Measurements from ENCODE around the gene EBF3. TPM values are rescaled to one million over a fixed set of nuclear protein-coding genes. Genes with fewer than 3 reads are reported as not detected.

The EBF3 gene
- total RNA-seq, 4 donors from 2014 or later: 29.1 to 50.9 (median 43.9) TPM

DNA sequence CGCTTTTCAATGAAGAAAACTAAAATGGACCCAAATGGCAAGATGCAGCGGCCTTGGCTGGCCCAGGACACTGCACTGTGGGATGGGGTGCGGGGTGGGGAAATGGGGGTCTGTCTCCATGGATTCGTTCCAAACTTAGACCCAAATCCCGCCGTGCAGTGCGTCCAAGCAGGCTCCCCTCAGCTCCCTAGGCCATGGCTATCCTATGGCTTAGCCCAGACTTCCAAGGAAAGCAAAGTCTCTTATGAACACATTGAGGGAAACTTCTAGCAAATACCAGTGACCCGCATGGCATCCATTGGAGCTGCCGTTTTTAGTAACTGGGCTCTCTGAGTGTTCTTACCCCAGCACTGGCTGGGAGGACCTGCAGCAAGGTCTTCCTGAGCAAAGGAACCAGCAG lies 122.5 kb downstream of the EBF3 start:
- TF ChIP-seq, protein P1, sequence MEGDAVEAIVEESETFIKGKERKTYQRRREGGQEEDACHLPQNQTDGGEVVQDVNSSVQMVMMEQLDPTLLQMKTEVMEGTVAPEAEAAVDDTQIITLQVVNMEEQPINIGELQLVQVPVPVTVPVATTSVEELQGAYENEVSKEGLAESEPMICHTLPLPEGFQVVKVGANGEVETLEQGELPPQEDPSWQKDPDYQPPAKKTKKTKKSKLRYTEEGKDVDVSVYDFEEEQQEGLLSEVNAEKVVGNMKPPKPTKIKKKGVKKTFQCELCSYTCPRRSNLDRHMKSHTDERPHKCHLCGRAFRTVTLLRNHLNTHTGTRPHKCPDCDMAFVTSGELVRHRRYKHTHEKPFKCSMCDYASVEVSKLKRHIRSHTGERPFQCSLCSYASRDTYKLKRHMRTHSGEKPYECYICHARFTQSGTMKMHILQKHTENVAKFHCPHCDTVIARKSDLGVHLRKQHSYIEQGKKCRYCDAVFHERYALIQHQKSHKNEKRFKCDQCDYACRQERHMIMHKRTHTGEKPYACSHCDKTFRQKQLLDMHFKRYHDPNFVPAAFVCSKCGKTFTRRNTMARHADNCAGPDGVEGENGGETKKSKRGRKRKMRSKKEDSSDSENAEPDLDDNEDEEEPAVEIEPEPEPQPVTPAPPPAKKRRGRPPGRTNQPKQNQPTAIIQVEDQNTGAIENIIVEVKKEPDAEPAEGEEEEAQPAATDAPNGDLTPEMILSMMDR (IDR thresholded peaks at IDR 0.05; ENCODE audit: low read depth): no peak

DNA sequence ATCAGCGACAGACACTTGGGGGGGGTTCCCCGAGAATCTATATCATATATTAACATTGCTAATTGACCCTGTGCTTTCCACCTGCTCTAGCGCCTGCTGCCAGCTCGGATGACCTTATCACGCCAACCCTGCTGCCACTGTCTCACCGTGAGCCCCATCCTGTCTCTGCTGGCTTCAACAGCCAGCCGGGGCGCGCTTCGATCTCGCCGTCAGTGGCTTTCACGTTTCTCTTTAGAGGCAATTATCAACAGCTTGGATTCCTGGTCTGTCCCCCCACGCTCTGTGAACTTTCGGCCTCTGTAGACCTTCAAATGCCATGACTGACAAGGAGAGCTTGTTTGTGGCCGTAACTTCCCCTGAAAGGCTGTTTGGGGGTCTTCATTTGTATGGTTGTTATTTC lies 123.0 kb downstream of the EBF3 start:
- TF ChIP-seq, protein P1 (IDR thresholded peaks at IDR 0.05; ENCODE audit: low read depth): no peak

- TF ChIP-seq, protein P1 (IDR thresholded peaks at IDR 0.05; ENCODE audit: low read depth): no peak
Observed at GRCh38 chr10:129840196-129840590, 123.9 kb downstream of the EBF3 start.

GRCh38 chr10:129839285-129840195 lies 124.5 kb downstream of the EBF3 start:
- TF ChIP-seq, protein P1 (IDR thresholded peaks at IDR 0.05; ENCODE audit: low read depth): no peak

DNA sequence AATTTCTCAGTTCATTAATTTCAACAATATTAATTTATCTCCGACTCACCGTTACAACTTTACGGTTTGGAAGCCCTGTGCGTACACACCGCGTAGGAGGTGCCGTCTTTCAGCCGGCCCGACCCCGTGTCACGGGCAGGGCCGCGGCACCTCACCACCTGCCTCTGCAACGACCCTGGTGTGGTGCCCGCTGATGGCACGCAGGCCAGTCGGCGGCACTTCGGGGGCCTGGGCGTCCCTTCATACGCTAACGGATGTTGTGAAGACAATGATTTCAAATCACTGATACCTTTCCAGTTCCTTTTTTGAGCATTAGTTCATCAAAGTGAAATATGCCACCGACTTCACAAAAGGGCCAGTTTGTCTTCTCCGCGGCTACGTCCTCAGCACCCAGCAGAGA lies 125.3 kb downstream of the EBF3 start:
- TF ChIP-seq, protein P1 (IDR thresholded peaks at IDR 0.05; ENCODE audit: low read depth): no peak

GRCh38 chr10:129837909-129838582 lies 126.0 kb downstream of the EBF3 start:
- TF ChIP-seq, protein P1 (IDR thresholded peaks at IDR 0.05; ENCODE audit: low read depth): no peak

GRCh38 chr10:129836253-129836652 lies 127.8 kb downstream of the EBF3 start:
- TF ChIP-seq, protein P1 (IDR thresholded peaks at IDR 0.05; ENCODE audit: low read depth): no peak
